Glomerular endothelial cell (primary cell): ENCODE results near the gene ODAD3. TPM values are rescaled to one million over a fixed set of nuclear protein-coding genes. Genes with fewer than 3 reads are reported as not detected.
"Not testable (repeated sequence)": the region's sequence is repeated elsewhere in the genome, so short reads cannot be mapped to it uniquely, and the experiment has no call there.

Experiments
- DNase-seq: peaks from one replicate; pipeline ENCODE4 v3.0.0-alpha.2; 2011; ENCODE audit warnings: low read depth, low spot score; ENCODE audit errors: extremely low read depth
- total RNA-seq: library from RNA; depleted of rRNA; stranded (reverse); fragments of >200 nt; gene quantifications from 2 replicates; pipeline ENCODE4 v1.2.3, GENCODE V29; 2015

The ODAD3 gene
- total RNA-seq = 0.06 and 1.4 TPM in 2 replicates

GRCh38 chr19:11435057-11435832, at the start of gene ODAD3, which contains the start of gene PRKCSH:
Gene ODAD3 (minus strand): TSS chr19:11435121. CDS start chr19:11435016, 105 bp downstream.
Gene PRKCSH (plus strand): TSS chr19:11435635. CDS start chr19:11436118, 483 bp downstream.
- peak; percentile 97 for DNase-seq

- DNase-seq = no peak
Measured at GRCh38 chr19:11483366-11484111, 48.6 kb upstream of the ODAD3 start.

GRCh38 chr19:11482384-11483050, 47.6 kb upstream of the ODAD3 start:
- DNase-seq = peak; percentile 14

- peak; percentile 20 for DNase-seq
Measured at GRCh38 chr19:11481534-11482383, 46.8 kb upstream of the ODAD3 start.

GRCh38 chr19:11480715-11481533, 46.0 kb upstream of the ODAD3 start, which contains the start of gene ELAVL3:
Gene ELAVL3 (minus strand): TSS chr19:11481046. CDS start chr19:11480608, 438 bp downstream.
- no peak for DNase-seq

DNA sequence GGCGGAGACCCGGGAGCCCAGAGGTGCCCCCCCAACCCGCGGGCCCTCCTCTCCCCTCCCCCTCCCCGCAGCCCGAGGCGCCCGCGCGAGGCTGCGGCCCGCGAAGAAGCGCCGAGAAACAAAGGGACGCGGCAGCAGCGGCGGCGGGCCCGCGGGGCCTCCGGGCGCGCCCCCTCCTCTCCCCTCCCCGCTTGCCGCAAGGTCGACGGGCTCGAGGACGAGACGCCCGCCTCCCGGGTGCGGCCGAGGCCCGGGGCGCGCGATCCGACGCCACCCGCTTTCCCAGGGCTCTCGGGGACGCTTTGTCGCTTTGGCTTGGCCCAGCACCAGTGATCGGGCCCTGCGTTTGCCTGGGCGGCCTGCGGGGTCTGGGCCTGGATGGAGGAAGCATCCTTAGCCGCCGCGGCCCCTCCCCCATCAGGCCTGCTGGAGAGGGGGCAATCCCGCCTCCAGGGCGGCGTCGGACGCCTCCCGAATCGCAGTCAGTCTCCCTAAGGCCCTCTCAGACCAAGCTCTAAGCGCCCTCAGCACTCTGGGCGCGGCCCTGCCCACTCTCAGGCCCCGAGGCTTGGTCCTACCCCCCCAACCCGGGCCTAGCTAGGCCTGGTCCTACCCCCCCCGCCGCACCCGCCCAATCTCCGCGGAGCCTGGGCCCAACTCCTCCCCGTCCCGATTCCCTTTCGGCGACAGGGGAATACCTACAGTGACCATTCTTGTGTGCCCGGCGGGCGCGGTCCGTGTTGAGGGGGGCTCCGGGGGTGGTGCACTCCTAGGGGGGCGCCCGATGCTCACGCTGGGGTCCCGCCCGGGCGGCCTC, 45.2 kb upstream of the ODAD3 start:
- no peak for DNase-seq

- DNase-seq = no peak
Measured at GRCh38 chr19:11479090-11479897, 44.4 kb upstream of the ODAD3 start.

GRCh38 chr19:11478167-11479089, 43.5 kb upstream of the ODAD3 start:
- DNase-seq = no peak

- no peak for DNase-seq
Measured at GRCh38 chr19:11475861-11476260, 40.9 kb upstream of the ODAD3 start.

DNA sequence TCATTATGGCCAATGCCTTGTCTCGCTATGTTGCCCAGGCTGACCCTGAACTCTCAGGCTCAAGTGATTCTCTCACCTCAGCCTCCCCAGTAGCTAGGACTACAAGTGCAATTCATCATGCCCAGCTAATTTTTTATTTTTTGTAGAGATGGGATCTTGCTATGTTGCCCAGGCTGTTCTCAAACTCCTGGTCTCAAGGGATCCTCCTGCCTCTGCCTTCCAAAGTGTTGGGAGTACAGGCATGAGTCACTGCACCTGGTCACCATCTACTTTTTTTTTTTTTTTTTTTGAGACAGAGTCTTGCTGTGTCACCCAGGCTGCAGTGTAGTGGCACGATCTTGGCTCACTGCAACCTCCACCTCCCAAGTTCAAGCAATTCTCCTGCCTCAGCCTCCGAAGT, 40.4 kb upstream of the ODAD3 start:
- not testable (repeated sequence) for DNase-seq

DNA sequence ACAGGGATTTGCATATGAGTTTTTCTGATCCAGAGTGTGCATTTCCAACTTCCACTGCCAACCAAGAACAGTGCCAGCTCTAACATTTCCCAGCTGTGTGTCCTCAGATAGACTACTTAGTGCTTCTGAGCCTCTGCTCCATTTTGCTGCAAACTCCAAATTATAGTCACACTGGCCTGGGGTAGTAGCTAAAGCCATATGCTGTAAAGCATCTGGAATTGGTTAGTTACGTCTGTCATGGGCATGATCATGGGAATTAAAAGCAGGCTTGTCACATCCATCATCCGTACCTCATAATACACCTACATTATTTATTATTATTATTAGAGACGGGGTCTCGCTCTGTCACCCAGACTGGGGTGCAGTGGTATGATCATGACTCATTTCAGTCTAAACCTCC, 38.8 kb upstream of the ODAD3 start:
- DNase-seq = no peak

- not testable (repeated sequence) for DNase-seq
Measured at GRCh38 chr19:11468266-11468845, 33.4 kb upstream of the ODAD3 start.

DNA sequence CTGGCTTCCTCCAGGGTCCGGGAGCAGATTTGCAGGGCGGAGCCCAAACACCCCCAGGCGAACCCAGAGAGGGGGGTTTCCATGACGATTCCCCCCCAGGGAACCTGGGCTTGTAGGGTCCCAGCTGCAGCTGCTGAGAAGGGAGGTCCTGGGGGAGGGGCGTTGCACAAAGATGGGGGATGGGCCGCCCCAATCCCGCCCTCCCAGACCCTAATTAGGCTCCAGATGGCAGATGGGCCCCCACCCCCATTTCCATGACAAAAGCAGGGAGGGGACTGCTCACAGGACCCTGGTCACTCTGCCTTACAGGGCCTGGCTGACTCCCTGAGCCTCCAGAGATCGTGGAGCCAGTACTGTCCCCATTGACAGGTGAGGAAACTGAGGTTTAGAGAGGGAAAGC, 30.7 kb upstream of the ODAD3 start:
- no peak for DNase-seq

GRCh38 chr19:11464333-11465265, 29.7 kb upstream of the ODAD3 start:
- DNase-seq = no peak

GRCh38 chr19:11463391-11463790, 28.5 kb upstream of the ODAD3 start:
- no peak for DNase-seq
